Effector memory CD4-positive, alpha-beta T cell (primary cell): Measurements from ENCODE around the gene KRTAP10-2.

Source experiments
- DNase-seq, 3 donors: peaks; one replicate each; pipeline ENCODE4 v3.0.0-alpha.2; 2020
- H3K27ac ChIP-seq: 2 replicates; pipeline ENCODE4 v1.7.0; 2013; ENCODE audit warnings: mild to moderate bottlenecking, low read length, moderate library complexity; ENCODE audit not compliant: insufficient read depth, poor library complexity, severe bottlenecking
- H3K27me3 ChIP-seq: replicated peaks from 2 replicates; pipeline ENCODE4 v1.7.0; 2013; ENCODE audit warnings: mild to moderate bottlenecking, low read length; ENCODE audit not compliant: insufficient read depth, control insufficient read depth, poor library complexity, severe bottlenecking
- H3K36me3 ChIP-seq: 2 replicates; pipeline ENCODE4 v1.7.0; 2013; ENCODE audit warnings: mild to moderate bottlenecking, low read length, moderate library complexity; ENCODE audit not compliant: control insufficient read depth, insufficient read depth
- H3K4me1 ChIP-seq: 2 replicates; pipeline ENCODE4 v1.7.0; 2013; ENCODE audit warnings: low read length, mild to moderate bottlenecking; ENCODE audit not compliant: control insufficient read depth, insufficient read depth, poor library complexity, severe bottlenecking
- H3K4me3 ChIP-seq: 2 replicates; pipeline ENCODE4 v1.7.0; 2013; ENCODE audit warnings: low read length, low read depth, mild to moderate bottlenecking; ENCODE audit not compliant: insufficient read depth, poor library complexity, severe bottlenecking
- H3K9me3 ChIP-seq: 2 replicates; pipeline ENCODE4 v1.7.0; 2013; ENCODE audit warnings: mild to moderate bottlenecking, low read length, moderate library complexity; ENCODE audit not compliant: control insufficient read depth

The KRTAP10-2 gene

DNA sequence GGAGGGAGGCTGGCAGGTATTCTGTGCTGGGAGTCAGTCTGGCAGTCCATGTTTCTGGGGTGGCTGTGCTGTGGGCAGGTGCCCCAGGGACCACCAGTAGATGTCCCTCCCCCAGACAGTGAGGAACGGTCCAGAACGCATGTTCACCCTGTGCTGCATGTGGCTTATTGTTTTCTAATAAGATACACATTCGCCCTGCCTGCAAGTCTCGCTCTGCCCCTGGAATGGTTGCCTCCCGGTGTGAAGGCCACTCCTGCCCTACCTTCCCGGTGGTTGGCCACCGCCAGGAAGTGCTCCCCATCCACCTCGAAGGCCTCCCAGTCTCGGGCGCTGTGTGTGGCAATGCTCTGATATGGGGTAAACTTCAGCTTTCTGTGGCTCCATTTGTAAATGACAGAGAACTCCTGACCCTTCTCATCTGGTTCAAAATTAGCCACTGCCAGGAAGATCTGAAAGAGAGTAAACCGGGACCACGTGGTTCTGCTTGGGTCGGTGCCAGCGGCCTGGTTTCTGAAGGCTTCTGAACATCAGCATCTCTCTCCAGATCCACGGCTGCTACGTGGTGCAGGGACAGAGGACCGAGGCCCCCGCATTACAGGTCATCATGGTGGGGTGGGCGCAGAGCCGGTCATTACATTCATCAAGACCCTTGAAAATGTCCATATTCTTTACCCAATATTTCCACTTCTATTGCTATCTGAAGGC, 25.8 kb downstream of the KRTAP10-2 start:
- H3K27ac ChIP-seq, result no peak overlapping the region
- no peaks in the 10 kb centered on the region for H3K9me3 ChIP-seq
- DNase-seq, result no peak
- no peaks in the 10 kb centered on the region for H3K36me3 ChIP-seq
- H3K27me3 ChIP-seq, result no peaks in the 10 kb centered on the region
- H3K4me1 ChIP-seq, result no peaks in the 10 kb centered on the region
- H3K4me3 ChIP-seq, result no peak overlapping the region

DNA sequence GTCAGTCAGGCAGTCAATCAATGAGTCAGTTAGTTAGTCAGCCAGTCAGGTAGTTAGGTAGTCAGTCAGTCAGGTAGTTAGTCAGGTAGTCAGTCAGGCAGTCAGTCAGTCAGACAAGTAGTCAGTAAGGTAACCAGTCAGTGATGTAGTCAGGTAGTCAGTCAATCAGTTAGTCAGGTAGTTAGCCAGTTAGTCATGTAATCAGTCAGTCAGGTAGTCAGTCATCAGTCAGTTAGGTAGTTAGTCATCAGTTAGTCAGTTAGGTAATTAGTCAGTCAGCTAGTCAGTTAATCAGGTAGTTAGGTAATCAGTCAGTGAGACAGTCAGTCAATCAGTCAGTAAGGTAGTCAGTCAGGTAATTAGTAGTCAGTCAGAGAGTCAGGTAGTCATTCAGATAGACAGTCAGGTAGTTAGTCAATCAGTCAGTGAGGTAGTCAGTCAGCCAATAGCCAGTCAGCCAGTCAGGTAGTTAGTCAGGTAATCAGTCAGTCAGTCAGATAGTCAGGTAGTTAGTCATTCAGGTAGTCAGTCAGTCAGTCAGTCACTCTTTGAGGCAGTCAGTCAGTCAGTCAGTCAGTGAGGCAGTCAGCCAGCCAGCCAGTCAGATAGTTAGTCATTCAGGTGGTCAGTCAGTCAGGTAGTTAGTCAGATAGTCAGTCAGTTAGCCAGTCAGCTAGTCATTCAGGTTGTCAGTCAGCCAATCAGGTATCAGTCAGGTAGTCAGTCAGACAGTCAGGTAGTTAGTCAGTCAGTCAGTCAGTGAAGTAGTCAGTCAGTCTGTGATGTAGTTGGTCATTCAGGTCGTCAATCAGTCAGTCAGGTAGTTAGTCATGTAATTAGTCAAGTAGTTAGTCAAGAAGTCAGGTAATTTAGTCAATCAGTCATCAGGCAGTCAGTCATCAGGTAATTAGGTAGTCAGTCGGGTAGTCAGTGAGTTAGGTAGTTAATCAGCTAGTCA, 26.6 kb downstream of the KRTAP10-2 start:
- Histone ChIP-seq H3K27me3 (no peaks in the 10 kb centered on the region), H3K4me3 (no peak overlapping the region), H3K4me1 (no peaks in the 10 kb centered on the region), H3K27ac (no peak overlapping the region), H3K36me3 (no peaks in the 10 kb centered on the region), H3K9me3 (no peaks in the 10 kb centered on the region)
- no peak for DNase-seq

DNA sequence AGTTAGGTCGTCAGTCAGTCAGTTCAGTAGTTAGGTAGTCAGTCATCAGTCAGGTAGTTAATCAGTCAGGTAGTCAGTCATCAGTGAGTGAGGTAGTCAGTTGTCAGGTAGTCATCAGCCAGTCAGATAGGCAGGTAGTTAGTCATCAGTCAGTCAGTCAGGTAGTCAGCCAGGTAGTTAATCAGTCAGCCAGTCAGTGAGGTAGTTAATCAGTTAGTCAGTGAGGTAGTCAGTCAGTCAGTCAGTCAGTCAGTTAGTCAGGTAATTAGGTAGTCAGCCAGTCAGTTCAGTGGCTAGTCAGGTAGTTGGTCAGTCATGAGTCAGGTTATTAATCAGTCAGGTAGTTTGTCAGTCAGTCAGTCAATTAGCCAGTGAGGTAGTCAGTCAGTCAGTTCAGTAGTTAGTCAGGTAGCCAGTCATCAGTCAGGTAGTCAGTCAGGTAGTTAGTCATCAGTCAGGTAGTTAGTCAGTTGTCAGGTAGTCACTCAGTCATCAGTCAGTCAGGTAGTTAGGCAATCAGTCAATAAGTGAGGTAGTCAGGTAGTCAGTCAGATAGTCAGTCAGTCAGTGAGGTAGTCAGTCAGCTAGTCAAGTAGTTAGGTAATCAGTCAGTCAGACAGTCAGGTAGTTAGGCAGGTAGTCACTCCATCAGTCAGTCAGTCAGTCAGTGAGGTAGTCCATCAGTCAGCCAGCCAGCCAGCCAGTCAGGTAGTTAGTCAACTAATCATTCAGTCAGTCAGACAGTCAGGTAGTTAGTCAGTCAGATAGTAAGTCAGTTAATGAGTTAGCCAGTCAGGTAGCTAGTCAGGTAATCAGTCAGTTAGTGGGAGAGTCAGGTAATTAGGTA, 27.5 kb downstream of the KRTAP10-2 start:
- H3K36me3 ChIP-seq, result no peaks in the 10 kb centered on the region
- H3K9me3 ChIP-seq, result no peaks in the 10 kb centered on the region
- DNase-seq, result no peak
- no peaks in the 10 kb centered on the region for H3K27me3 ChIP-seq
- H3K4me3 ChIP-seq, result no peak overlapping the region
- H3K4me1 ChIP-seq, result no peaks in the 10 kb centered on the region
- no peak overlapping the region for H3K27ac ChIP-seq

DNA sequence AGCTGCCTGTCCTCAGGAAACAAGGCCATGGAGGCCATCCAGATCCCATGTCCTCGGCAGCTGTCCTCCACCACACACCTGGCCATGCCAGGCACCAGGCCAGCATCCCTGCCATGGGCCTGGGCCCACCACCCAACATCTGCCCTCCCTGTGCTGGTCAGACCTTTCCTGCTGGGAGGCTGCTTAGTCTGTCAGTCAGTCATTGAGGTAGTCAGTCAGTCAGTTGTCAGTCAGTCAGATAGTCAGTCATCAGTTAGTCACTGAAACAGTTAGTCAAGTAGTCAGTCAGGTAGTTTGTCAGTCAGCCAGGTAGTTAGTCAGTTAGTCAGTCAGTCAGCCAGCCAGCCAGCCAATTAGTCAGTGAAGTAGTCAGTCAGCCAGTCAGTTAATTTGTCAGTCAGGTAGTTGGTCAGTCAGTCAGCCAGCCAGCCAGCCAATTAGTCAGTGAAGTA, 28.5 kb downstream of the KRTAP10-2 start:
- Histone ChIP-seq H3K27me3 (no peaks in the 10 kb centered on the region), H3K4me3 (no peak overlapping the region), H3K27ac (no peak overlapping the region), H3K9me3 (no peaks in the 10 kb centered on the region), H3K4me1 (no peaks in the 10 kb centered on the region), H3K36me3 (no peaks in the 10 kb centered on the region)
- DNase-seq, result no peak

- H3K36me3 ChIP-seq, result no peaks in the 10 kb centered on the region
- DNase-seq, result no peak
- no peaks in the 10 kb centered on the region for H3K27me3 ChIP-seq
- no peaks in the 10 kb centered on the region for H3K4me1 ChIP-seq
- no peak overlapping the region for H3K4me3 ChIP-seq
- no peaks in the 10 kb centered on the region for H3K9me3 ChIP-seq
- no peak overlapping the region for H3K27ac ChIP-seq
These were observed 29.2 kb downstream of the KRTAP10-2 start for GRCh38 chr21:44521928-44522752.

DNA sequence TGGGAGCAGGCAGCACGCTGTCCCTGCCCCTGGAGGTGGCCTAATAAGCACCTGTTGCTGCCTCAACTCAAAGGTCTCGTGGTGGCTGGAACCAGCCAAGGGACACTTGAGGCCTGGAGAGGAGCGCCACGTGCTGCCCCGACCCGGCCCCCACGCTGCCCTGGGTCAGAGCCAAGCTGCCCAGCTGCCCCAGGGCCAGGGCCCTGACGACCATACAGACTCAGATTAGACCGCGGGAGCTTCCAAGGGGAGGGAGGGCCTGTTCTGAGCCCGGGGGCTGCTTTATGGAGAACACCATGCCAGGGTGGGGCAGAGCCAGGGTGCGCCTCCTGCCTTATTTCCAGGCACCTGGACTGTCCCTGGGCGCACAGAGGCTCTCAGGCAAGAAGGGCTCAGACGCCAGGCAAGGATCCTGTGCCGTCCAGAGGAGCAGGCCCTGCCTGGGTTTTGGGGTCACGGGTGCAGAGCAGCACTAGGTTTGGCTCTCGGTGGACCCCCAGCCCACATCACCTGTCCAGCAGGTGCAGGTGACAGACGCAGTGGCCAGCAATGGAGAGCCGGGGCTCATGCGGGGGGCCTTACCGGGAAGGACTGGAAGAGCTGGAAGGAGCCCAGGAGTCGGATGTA, 29.9 kb downstream of the KRTAP10-2 start:
- Histone ChIP-seq H3K9me3 (no peaks in the 10 kb centered on the region), H3K4me3 (no peak overlapping the region), H3K27me3 (no peaks in the 10 kb centered on the region), H3K4me1 (no peaks in the 10 kb centered on the region), H3K36me3 (no peaks in the 10 kb centered on the region), H3K27ac (no peak overlapping the region)
- DNase-seq, result no peak

DNA sequence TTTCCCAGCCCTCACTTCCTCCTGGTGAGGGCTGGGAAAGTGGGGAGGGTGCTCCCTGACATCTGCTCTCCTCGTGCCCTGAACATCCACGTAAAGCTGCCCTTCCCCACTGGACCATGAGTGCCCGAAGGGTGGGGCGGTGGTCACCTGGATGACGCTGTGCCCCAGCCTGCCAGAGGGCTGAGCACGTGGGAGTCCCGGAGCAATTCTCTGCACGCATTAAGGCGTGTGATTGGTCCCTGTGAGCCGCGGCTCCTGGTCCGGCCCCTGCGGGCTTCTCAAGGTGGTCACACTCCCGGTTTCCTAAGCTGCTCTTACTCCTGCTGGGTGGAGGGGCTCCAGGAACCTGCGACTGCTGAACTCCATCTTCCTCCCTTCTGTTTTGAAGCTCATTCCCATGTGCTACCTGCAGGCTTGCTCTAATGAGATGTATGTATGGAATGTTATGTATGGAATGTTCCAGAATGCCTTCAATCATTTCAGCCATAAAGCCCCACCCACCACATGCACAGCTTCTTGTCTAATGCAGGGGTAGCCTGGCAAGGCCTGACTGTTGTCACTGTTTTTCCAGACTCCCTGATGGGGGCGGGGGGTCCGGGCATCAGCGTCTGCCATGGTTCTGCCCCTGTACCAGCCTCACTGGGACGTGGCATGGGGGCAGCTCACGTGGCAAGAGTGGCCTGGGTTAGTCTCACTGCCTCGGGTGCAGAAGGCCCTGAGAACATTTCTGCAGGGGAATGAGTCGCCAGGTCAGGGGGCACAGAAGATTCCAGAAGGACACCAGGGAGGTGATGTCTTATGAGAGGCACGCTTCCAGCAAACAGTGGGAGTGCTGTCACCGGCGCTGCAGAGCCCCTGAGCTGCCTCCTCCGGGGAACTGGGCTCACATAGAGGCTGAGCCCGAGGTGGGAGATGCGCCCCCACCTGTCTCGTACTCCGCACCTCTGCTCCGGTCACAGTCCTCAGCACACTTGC, 30.7 kb downstream of the KRTAP10-2 start:
- Histone ChIP-seq H3K9me3 (no peaks in the 10 kb centered on the region), H3K27me3 (no peaks in the 10 kb centered on the region), H3K4me1 (no peaks in the 10 kb centered on the region), H3K4me3 (no peak overlapping the region), H3K27ac (no peak overlapping the region), H3K36me3 (no peaks in the 10 kb centered on the region)
- no peak for DNase-seq
